HG03469 (cell line): ENCODE results near the gene CREBBP.
"Not testable (repeated sequence)": the region's sequence is repeated elsewhere in the genome, so short reads cannot be mapped to it uniquely, and the experiment has no call there.

Experiments used
- ATAC-seq: cut with Tn5 transposase; IDR thresholded peaks from one replicate; pipeline ENCODE4 v1.9.1; 2021; ENCODE audit warnings: mild to moderate bottlenecking, moderate library complexity, moderate number of reproducible peaks; ENCODE audit not compliant: unreplicated experiment

Gene CREBBP

GRCh38 chr16:3717235-3718018 lies 163.1 kb downstream of the CREBBP start, which contains the start of gene TRAP1:
Gene TRAP1 (minus strand): TSS chr16:3717524. CDS start chr16:3717508, 16 bp downstream.
- peak; percentile 63 for ATAC-seq

GRCh38 chr16:3716831-3717234 lies 163.7 kb downstream of the CREBBP start:
- no peak for ATAC-seq

- no peak for ATAC-seq
Observed at GRCh38 chr16:3715430-3715829, 165.1 kb downstream of the CREBBP start.

GRCh38 chr16:3714378-3714777 lies 166.1 kb downstream of the CREBBP start:
- not testable (repeated sequence) for ATAC-seq

GRCh38 chr16:3713587-3714242 lies 166.8 kb downstream of the CREBBP start:
- no peak for ATAC-seq

- ATAC-seq: no peak
Observed at GRCh38 chr16:3712861-3713372, 167.6 kb downstream of the CREBBP start.

GRCh38 chr16:3706253-3707012 lies 174.1 kb downstream of the CREBBP start:
- no peak for ATAC-seq

- no peak for ATAC-seq
Observed at GRCh38 chr16:3702082-3702481, 178.4 kb downstream of the CREBBP start.

- ATAC-seq: no peak
Observed at GRCh38 chr16:3701531-3701930, 179.0 kb downstream of the CREBBP start.

GRCh38 chr16:3698941-3699340 lies 181.6 kb downstream of the CREBBP start:
- no peak for ATAC-seq

- ATAC-seq: no peak
Observed at GRCh38 chr16:3696425-3697218, 183.9 kb downstream of the CREBBP start.

GRCh38 chr16:3695610-3696369 lies 184.7 kb downstream of the CREBBP start:
- ATAC-seq: no peak

GRCh38 chr16:3694051-3694450 lies 186.5 kb downstream of the CREBBP start:
- no peak for ATAC-seq

- no peak for ATAC-seq
Observed at GRCh38 chr16:3691761-3692160, 188.8 kb downstream of the CREBBP start.

- ATAC-seq: no peak
Observed at GRCh38 chr16:3690980-3691720, 189.4 kb downstream of the CREBBP start.

GRCh38 chr16:3690470-3690928 lies 190.0 kb downstream of the CREBBP start:
- ATAC-seq: no peak

GRCh38 chr16:3689731-3690130 lies 190.8 kb downstream of the CREBBP start:
- no peak for ATAC-seq

- no peak for ATAC-seq
Observed at GRCh38 chr16:3687792-3688191, 192.7 kb downstream of the CREBBP start.

GRCh38 chr16:3687021-3687420 lies 193.5 kb downstream of the CREBBP start:
- no peak for ATAC-seq
